Keratinocyte (primary cell): Measurements from ENCODE around the gene WDSUB1.

Source experiments
- EZH2 ChIP-seq: IDR thresholded peaks from one replicate; pipeline ENCODE4 v1.6.1; 2012; ENCODE audit warnings: inconsistent platforms, mild to moderate bottlenecking, low read length, moderate library complexity
- TF ChIP-seq, protein P1 (sequence below), 3 experiments: IDR thresholded peaks in 1 of 3; conservative IDR thresholded peaks in 1 of 3; optimal IDR thresholded peaks in 1 of 3; 2 replicates in 2 of 3; 3 replicates in 1 of 3; pipeline versions ENCODE3 to v1.5.1; 2011; ENCODE audit warnings: low read length in 3 of 3, mild to moderate bottlenecking in 3 of 3, moderate library complexity in 2 of 3, control low read depth in 1 of 3, inconsistent platforms in 1 of 3; ENCODE audit not compliant: insufficient read depth in 2 of 3; ENCODE audit errors: extremely low read depth in 1 of 3

GRCh38 chr2:159256159-159256558 lies 30.3 kb downstream of the WDSUB1 start:
- TF ChIP-seq, protein P1, sequence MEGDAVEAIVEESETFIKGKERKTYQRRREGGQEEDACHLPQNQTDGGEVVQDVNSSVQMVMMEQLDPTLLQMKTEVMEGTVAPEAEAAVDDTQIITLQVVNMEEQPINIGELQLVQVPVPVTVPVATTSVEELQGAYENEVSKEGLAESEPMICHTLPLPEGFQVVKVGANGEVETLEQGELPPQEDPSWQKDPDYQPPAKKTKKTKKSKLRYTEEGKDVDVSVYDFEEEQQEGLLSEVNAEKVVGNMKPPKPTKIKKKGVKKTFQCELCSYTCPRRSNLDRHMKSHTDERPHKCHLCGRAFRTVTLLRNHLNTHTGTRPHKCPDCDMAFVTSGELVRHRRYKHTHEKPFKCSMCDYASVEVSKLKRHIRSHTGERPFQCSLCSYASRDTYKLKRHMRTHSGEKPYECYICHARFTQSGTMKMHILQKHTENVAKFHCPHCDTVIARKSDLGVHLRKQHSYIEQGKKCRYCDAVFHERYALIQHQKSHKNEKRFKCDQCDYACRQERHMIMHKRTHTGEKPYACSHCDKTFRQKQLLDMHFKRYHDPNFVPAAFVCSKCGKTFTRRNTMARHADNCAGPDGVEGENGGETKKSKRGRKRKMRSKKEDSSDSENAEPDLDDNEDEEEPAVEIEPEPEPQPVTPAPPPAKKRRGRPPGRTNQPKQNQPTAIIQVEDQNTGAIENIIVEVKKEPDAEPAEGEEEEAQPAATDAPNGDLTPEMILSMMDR (optimal IDR thresholded peaks at IDR 0.05 in 1 of 3, IDR thresholded peaks at IDR 0.05 in 1 of 3, conservative IDR thresholded peaks at IDR 0.05 in 1 of 3; ENCODE audit: extremely low read depth in 1 of 3, insufficient read depth in 2 of 3, low read length in 3 of 3): no peak
- TF ChIP-seq EZH2: no peak
